Activated naive CD8-positive, alpha-beta T cell treated with anti-CD3 and anti-CD28 coated beads, Interleukin-2, amount 50 U/mL, for 24 hours (primary cell): Measurements from ENCODE around the gene NHSL1.
A peak's percentile ranks its signal among the peaks of the same experiment; 100 is the strongest.

Experiments used
- ATAC-seq: fragments of 150-1000 bp; cut with Tn5 transposase; one replicate; pipeline ENCODE4 v1.10.0; 2021
- DNase-seq: peaks from one replicate; pipeline ENCODE4 v3.0.0; 2021
- H3K27ac Mint-ChIP-seq: one replicate; pipeline ENCODE4 v1.8.0; 2021; ENCODE audit warnings: mild to moderate bottlenecking, mixed read lengths
- H3K27me3 Mint-ChIP-seq: one replicate; pipeline ENCODE4 v1.8.0; 2021; ENCODE audit warnings: mixed read lengths
- H3K36me3 Mint-ChIP-seq: one replicate; pipeline ENCODE4 v1.8.0; 2021; ENCODE audit warnings: low read depth, mixed read lengths
- H3K4me1 Mint-ChIP-seq: one replicate; pipeline ENCODE4 v1.8.0; 2021; ENCODE audit warnings: mixed read lengths
- H3K4me3 Mint-ChIP-seq: one replicate; pipeline ENCODE4 v1.8.0; 2021; ENCODE audit warnings: mild to moderate bottlenecking, moderate library complexity, mixed read lengths
- H3K9me3 Mint-ChIP-seq: one replicate; pipeline ENCODE4 v1.8.0; 2021; ENCODE audit warnings: mixed read lengths

NHSL1 gene

GRCh38 chr6:138510093-138510492 lies 10.8 kb upstream of the NHSL1 start:
- Mint-ChIP-seq H3K27me3 (no peaks in the 10 kb centered on the region), H3K4me3 (no peak overlapping the region), H3K9me3 (no peaks in the 10 kb centered on the region), H3K27ac (no peak overlapping the region), H3K4me1 (peaks cover 5% of the 10 kb centered on the region), H3K36me3 (no peaks in the 10 kb centered on the region)
- DNase-seq, result no peak
- no peak for ATAC-seq

- Mint-ChIP-seq H3K27ac (no peak overlapping the region), H3K9me3 (no peaks in the 10 kb centered on the region), H3K27me3 (no peaks in the 10 kb centered on the region), H3K36me3 (no peaks in the 10 kb centered on the region), H3K4me3 (no peak overlapping the region), H3K4me1 (no peaks in the 10 kb centered on the region)
- ATAC-seq (peak; percentile 43), DNase-seq (peak; percentile 34)
Observed at GRCh38 chr6:138509371-138509770, 10.1 kb upstream of the NHSL1 start.

- Mint-ChIP-seq H3K4me3 (no peak overlapping the region), H3K36me3 (no peaks in the 10 kb centered on the region), H3K9me3 (no peaks in the 10 kb centered on the region), H3K27ac (no peak overlapping the region), H3K4me1 (no peaks in the 10 kb centered on the region), H3K27me3 (no peaks in the 10 kb centered on the region)
- DNase-seq, result no peak
- ATAC-seq, result no peak
Observed at GRCh38 chr6:138508676-138508988, 9.3 kb upstream of the NHSL1 start.

- H3K4me3 Mint-ChIP-seq, result no peak overlapping the region
- no peak for DNase-seq
- no peaks in the 10 kb centered on the region for H3K9me3 Mint-ChIP-seq
- no peaks in the 10 kb centered on the region for H3K36me3 Mint-ChIP-seq
- H3K27ac Mint-ChIP-seq, result no peak overlapping the region
- no peak for ATAC-seq
- no peaks in the 10 kb centered on the region for H3K4me1 Mint-ChIP-seq
- no peaks in the 10 kb centered on the region for H3K27me3 Mint-ChIP-seq
Observed at GRCh38 chr6:138507977-138508675, 8.8 kb upstream of the NHSL1 start.

GRCh38 chr6:138504764-138505689 lies 5.7 kb upstream of the NHSL1 start:
- Mint-ChIP-seq H3K27ac (no peak overlapping the region), H3K27me3 (no peaks in the 10 kb centered on the region), H3K9me3 (no peaks in the 10 kb centered on the region), H3K4me1 (no peaks in the 10 kb centered on the region), H3K4me3 (no peak overlapping the region), H3K36me3 (no peaks in the 10 kb centered on the region)
- ATAC-seq (no peak), DNase-seq (no peak)

- Mint-ChIP-seq H3K27me3 (no peaks in the 10 kb centered on the region), H3K9me3 (no peaks in the 10 kb centered on the region), H3K4me1 (peaks cover 5% of the 10 kb centered on the region), H3K4me3 (no peak overlapping the region), H3K27ac (no peak overlapping the region), H3K36me3 (no peaks in the 10 kb centered on the region)
- DNase-seq (no peak), ATAC-seq (no peak)
Observed at GRCh38 chr6:138503881-138504680, 4.8 kb upstream of the NHSL1 start.

- Mint-ChIP-seq H3K4me1 (peaks cover 5% of the 10 kb centered on the region), H3K36me3 (no peaks in the 10 kb centered on the region), H3K4me3 (no peak overlapping the region), H3K9me3 (no peaks in the 10 kb centered on the region), H3K27me3 (no peaks in the 10 kb centered on the region), H3K27ac (no peak overlapping the region)
- DNase-seq (no peak), ATAC-seq (no peak)
Observed at GRCh38 chr6:138502546-138502945, 3.3 kb upstream of the NHSL1 start.

GRCh38 chr6:138500867-138501446 lies 1.7 kb upstream of the NHSL1 start:
- DNase-seq (no peak), ATAC-seq (no peak)
- Mint-ChIP-seq H3K9me3 (no peaks in the 10 kb centered on the region), H3K4me3 (no peak overlapping the region), H3K27ac (no peak overlapping the region), H3K27me3 (no peaks in the 10 kb centered on the region), H3K36me3 (no peaks in the 10 kb centered on the region), H3K4me1 (peaks cover 5% of the 10 kb centered on the region)

- Mint-ChIP-seq H3K27me3 (no peaks in the 10 kb centered on the region), H3K9me3 (no peaks in the 10 kb centered on the region), H3K36me3 (no peaks in the 10 kb centered on the region), H3K4me1 (peaks cover 5% of the 10 kb centered on the region), H3K27ac (no peak overlapping the region), H3K4me3 (no peak overlapping the region)
- no peak for ATAC-seq
- DNase-seq, result no peak
Observed at GRCh38 chr6:138500045-138500665, 861 bp upstream of the NHSL1 start.

- no peak overlapping the region for H3K4me3 Mint-ChIP-seq
- H3K4me1 Mint-ChIP-seq, result peaks cover 5% of the 10 kb centered on the region
- H3K27ac Mint-ChIP-seq, result no peak overlapping the region
- DNase-seq (no peak), ATAC-seq (no peak)
- H3K27me3 Mint-ChIP-seq, result peaks cover 3% of the 10 kb centered on the region
- no peaks in the 10 kb centered on the region for H3K9me3 Mint-ChIP-seq
- H3K36me3 Mint-ChIP-seq, result no peaks in the 10 kb centered on the region
Observed at GRCh38 chr6:138498629-138499302, 528 bp downstream of the NHSL1 start.

GRCh38 chr6:138497286-138497685 lies 2.0 kb downstream of the NHSL1 start:
- Mint-ChIP-seq H3K9me3 (no peaks in the 10 kb centered on the region), H3K27me3 (peaks cover 4% of the 10 kb centered on the region), H3K36me3 (no peaks in the 10 kb centered on the region), H3K27ac (no peak overlapping the region), H3K4me1 (peaks cover 5% of the 10 kb centered on the region), H3K4me3 (no peak overlapping the region)
- ATAC-seq (no peak), DNase-seq (no peak)

- Mint-ChIP-seq H3K4me3 (no peak overlapping the region), H3K9me3 (no peaks in the 10 kb centered on the region), H3K36me3 (no peaks in the 10 kb centered on the region), H3K4me1 (peaks cover 1% of the 10 kb centered on the region), H3K27me3 (peaks cover 4% of the 10 kb centered on the region), H3K27ac (no peak overlapping the region)
- no peak for DNase-seq
- no peak for ATAC-seq
Observed at GRCh38 chr6:138494312-138494711, 5.0 kb downstream of the NHSL1 start.

GRCh38 chr6:138493413-138493812 lies 5.9 kb downstream of the NHSL1 start:
- H3K4me3 Mint-ChIP-seq, result no peak overlapping the region
- DNase-seq, result no peak
- no peak for ATAC-seq
- peaks cover 4% of the 10 kb centered on the region for H3K27me3 Mint-ChIP-seq
- H3K9me3 Mint-ChIP-seq, result no peaks in the 10 kb centered on the region
- no peak overlapping the region for H3K27ac Mint-ChIP-seq
- H3K4me1 Mint-ChIP-seq, result no peaks in the 10 kb centered on the region
- no peaks in the 10 kb centered on the region for H3K36me3 Mint-ChIP-seq

- DNase-seq, result no peak
- Mint-ChIP-seq H3K27me3 (peaks cover 4% of the 10 kb centered on the region), H3K4me1 (no peaks in the 10 kb centered on the region), H3K27ac (no peak overlapping the region), H3K4me3 (no peak overlapping the region), H3K9me3 (no peaks in the 10 kb centered on the region), H3K36me3 (no peaks in the 10 kb centered on the region)
- no peak for ATAC-seq
Observed at GRCh38 chr6:138492871-138493270, 6.4 kb downstream of the NHSL1 start.
